HFF-Myc (cell line): Measurements from ENCODE around the gene MRPL44.

ENCODE experiments used
- DNase-seq: peaks from one replicate; pipeline ENCODE4 v3.0.0-alpha.2; 2011; ENCODE audit warnings: low read depth; ENCODE audit errors: extremely low read depth
- H3K4me3 ChIP-seq: replicated peaks from 2 replicates; pipeline ENCODE4 v1.5.1; 2011; ENCODE audit warnings: low read depth, mild to moderate bottlenecking, control low read depth, low read length
- TF ChIP-seq, protein P1 (sequence below): IDR thresholded peaks from 2 replicates; pipeline ENCODE4 v1.5.1; 2012; ENCODE audit warnings: mild to moderate bottlenecking, low read depth, low read length, control low read depth; ENCODE audit errors: missing control alignments

Gene MRPL44

DNA sequence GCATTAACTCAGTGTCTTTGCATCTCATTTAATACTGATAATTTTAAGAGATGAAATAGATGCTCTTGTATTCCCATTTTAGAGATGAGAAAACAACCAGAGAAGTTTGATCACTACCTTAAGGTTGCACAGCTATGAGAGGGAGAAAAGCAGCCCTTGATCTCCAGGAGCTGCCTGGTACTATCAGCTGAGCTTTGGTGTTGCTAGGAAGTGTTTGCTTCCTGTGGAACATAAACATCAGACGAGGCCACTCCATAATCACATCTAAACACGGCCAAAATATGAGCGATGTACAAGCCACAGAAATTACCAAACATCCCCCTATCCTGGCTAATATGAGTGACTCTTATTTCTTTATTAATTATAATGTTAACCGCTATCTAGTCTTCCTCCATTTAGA is 11.5 kb upstream of the MRPL44 start:
- H3K4me3 ChIP-seq = no peak overlapping the region
- TF ChIP-seq, protein P1, sequence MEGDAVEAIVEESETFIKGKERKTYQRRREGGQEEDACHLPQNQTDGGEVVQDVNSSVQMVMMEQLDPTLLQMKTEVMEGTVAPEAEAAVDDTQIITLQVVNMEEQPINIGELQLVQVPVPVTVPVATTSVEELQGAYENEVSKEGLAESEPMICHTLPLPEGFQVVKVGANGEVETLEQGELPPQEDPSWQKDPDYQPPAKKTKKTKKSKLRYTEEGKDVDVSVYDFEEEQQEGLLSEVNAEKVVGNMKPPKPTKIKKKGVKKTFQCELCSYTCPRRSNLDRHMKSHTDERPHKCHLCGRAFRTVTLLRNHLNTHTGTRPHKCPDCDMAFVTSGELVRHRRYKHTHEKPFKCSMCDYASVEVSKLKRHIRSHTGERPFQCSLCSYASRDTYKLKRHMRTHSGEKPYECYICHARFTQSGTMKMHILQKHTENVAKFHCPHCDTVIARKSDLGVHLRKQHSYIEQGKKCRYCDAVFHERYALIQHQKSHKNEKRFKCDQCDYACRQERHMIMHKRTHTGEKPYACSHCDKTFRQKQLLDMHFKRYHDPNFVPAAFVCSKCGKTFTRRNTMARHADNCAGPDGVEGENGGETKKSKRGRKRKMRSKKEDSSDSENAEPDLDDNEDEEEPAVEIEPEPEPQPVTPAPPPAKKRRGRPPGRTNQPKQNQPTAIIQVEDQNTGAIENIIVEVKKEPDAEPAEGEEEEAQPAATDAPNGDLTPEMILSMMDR = no peak
- DNase-seq = no peak

DNA sequence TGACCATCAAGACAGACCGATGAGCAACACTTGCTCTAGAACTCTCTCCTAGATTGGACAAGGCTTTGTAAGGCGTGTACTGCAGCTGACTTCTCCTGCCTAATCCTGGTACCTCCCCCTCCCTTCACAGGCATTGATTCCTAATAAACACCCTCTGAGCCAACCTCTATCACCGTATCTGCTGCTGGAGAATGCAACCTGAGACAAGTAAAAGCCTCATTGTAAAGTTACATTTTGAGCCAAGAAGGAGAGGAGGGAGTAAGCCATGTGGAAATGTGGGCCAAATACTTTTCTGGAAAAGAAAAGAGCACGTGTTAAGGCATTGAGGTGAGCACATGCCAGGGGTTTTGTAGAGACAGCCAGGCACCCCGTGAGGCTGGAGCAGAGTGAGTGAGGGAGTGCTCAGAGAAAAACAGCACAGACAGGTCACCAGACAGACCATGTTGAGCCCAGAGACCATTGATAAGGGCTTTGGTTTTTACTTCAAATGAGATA is 9.5 kb upstream of the MRPL44 start:
- no peak overlapping the region for H3K4me3 ChIP-seq
- TF ChIP-seq, protein P1 = no peak
- DNase-seq = no peak

- DNase-seq = no peak
- TF ChIP-seq, protein P1 = no peak
- H3K4me3 ChIP-seq = no peak overlapping the region
These were observed 7.9 kb upstream of the MRPL44 start for GRCh38 chr2:223949241-223949840.

- no peak overlapping the region for H3K4me3 ChIP-seq
- TF ChIP-seq, protein P1 = no peak
- DNase-seq = no peak
These were observed 6.6 kb upstream of the MRPL44 start for GRCh38 chr2:223950448-223951347.

DNA sequence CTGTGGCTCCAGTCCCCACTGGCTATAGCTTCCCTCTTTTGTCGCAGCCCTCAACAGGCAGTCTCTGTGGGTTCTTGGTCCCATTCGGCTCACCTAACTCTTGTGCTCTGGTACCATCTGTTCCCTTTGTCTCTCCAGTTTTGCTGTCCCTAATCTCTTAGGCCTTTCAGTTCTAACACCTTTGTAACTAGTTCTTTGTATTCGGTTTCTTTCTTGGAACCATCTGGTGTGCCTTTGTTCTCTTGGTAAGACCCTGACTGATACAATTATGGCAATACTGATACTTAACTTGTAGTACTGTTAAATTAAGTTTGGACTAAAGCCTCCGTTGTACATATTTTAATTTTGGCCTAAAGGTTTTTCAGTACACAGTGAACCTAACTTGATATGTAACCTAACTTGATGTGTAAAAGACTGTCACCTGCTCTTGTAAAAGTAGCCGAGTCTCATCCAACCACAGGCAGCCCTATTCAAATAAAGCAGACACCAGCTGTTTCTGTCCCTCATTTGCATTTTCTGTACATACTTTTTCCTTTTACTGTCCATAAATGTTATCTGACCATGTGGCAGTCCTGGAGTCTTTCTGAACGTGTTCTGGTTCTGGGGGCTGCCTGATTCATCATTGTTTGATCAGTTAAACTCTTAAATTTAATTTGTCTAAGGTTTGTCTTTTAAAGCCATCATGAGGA is 4.8 kb upstream of the MRPL44 start:
- TF ChIP-seq, protein P1 = no peak
- no peak overlapping the region for H3K4me3 ChIP-seq
- no peak for DNase-seq

DNA sequence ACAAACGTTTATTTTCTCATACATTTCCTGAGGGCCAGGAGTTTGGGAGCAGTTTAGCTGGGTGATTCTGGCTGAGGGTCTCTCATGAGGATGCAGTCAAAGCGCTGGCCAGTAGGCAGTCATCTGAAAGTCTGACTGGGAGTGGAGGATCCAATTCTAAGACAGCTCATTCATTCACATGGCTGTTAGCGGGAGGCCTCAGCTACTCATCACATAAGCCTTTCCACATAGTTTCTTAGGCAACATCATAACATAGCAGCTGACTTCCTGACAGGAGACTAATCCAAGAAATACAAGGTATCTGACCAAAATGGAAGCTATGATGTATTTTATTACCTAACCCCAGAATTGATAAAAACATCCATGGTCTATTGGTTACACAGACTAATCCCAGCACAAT is 2.9 kb upstream of the MRPL44 start:
- no peak overlapping the region for H3K4me3 ChIP-seq
- DNase-seq = no peak
- TF ChIP-seq, protein P1 = no peak
